ENCODE data around the gene FOXF1. TPM values are rescaled to one million over a fixed set of nuclear protein-coding genes. Genes with fewer than 3 reads are reported as not detected.

The FOXF1 gene
- total and polyA plus RNA-seq, 2 of the 13 experiments (the other 11 are each of a cell fraction or from before 2014, with no cell fraction given): not detected

DNA sequence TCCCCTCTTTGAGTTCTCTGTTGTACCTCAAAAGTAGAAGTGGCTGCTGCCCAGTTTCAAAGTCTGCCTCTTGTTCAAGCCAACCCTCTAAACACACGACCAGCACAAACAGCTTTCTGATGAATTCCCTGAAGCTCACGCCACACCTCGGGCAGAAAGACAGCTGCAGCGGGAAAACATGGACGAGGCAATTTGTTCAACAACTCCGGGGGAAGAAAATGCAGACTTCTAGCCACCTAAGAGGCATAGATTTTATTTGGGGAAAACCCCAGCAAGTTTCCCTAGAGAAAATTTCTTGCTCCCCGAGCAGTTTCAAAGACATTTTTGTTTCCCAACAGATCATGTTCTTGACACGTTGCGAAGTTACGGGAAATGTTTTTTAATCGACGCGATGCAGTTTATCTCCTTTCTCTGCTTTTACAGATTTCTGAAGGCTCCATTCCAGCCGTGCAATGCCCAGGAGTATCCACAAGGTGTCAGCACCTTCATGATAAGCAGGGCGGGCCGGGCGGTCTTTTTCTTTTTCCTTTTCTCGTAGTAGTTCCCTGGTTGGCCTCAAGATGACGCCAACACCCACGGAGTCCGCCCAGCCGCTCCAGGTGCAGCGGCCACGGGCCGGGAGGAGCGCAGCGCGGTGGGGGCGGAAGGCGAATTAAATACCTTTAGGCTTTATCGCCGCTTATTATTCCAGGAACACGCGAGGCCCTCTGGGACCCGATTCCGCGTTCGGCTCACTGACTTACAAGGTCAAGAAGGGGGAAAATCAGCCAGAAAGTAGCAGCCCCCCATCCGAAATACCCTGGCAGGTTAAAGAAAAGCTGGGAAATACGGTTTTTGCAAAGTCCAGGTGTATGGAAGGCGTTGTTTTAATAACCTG, 53.4 kb downstream of the FOXF1 start (continued):
- TF ChIP-seq HDAC2 (CRISPR knock-in tag; IDR thresholded peaks at IDR 0.05) (peak; percentile 26; the same call in 1 of the 2 replicates), ZFP36 (IDR thresholded peaks at IDR 0.05; ENCODE audit: borderline replicate concordance, low read depth, low read length, partially characterized antibody) (peak; percentile 67), CBX2 (IDR thresholded peaks at IDR 0.05; ENCODE audit: low read depth, low read length) (0 out of 2 replicates have a peak, but pooled peaks have one; percentile 56), CBX2 (CRISPR knock-in tag; IDR thresholded peaks at IDR 0.05; ENCODE audit: low read depth) (no peak), NFKBIZ (CRISPR knock-in tag; IDR thresholded peaks at IDR 0.05) (no peak), SP4 (CRISPR knock-in tag; IDR thresholded peaks at IDR 0.05) (peak; percentile 30; the same call in 1 of the 2 replicates), PAX8 (CRISPR knock-in tag; IDR thresholded peaks at IDR 0.05; ENCODE audit: borderline replicate concordance) (no peak), HMG20A (CRISPR knock-in tag; IDR thresholded peaks at IDR 0.05; ENCODE audit: borderline replicate concordance) (no peak)
- TF ChIP-seq, protein P1, sequence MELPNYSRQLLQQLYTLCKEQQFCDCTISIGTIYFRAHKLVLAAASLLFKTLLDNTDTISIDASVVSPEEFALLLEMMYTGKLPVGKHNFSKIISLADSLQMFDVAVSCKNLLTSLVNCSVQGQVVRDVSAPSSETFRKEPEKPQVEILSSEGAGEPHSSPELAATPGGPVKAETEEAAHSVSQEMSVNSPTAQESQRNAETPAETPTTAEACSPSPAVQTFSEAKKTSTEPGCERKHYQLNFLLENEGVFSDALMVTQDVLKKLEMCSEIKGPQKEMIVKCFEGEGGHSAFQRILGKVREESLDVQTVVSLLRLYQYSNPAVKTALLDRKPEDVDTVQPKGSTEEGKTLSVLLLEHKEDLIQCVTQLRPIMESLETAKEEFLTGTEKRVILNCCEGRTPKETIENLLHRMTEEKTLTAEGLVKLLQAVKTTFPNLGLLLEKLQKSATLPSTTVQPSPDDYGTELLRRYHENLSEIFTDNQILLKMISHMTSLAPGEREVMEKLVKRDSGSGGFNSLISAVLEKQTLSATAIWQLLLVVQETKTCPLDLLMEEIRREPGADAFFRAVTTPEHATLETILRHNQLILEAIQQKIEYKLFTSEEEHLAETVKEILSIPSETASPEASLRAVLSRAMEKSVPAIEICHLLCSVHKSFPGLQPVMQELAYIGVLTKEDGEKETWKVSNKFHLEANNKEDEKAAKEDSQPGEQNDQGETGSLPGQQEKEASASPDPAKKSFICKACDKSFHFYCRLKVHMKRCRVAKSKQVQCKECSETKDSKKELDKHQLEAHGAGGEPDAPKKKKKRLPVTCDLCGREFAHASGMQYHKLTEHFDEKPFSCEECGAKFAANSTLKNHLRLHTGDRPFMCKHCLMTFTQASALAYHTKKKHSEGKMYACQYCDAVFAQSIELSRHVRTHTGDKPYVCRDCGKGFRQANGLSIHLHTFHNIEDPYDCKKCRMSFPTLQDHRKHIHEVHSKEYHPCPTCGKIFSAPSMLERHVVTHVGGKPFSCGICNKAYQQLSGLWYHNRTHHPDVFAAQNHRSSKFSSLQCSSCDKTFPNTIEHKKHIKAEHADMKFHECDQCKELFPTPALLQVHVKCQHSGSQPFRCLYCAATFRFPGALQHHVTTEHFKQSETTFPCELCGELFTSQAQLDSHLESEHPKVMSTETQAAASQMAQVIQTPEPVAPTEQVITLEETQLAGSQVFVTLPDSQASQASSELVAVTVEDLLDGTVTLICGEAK (IDR thresholded peaks at IDR 0.05): no peak
- TF ChIP-seq, protein P1 (CRISPR knock-in tag; IDR thresholded peaks at IDR 0.05): no peak
- TF ChIP-seq, protein P2, sequence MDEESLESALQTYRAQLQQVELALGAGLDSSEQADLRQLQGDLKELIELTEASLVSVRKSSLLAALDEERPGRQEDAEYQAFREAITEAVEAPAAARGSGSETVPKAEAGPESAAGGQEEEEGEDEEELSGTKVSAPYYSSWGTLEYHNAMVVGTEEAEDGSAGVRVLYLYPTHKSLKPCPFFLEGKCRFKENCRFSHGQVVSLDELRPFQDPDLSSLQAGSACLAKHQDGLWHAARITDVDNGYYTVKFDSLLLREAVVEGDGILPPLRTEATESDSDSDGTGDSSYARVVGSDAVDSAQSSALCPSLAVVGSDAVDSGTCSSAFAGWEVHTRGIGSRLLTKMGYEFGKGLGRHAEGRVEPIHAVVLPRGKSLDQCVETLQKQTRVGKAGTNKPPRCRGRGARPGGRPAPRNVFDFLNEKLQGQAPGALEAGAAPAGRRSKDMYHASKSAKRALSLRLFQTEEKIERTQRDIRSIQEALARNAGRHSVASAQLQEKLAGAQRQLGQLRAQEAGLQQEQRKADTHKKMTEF (CRISPR knock-in tag; IDR thresholded peaks at IDR 0.05): peak; percentile 48; the same call in 1 of the 2 replicates
- TF ChIP-seq, protein P3, sequence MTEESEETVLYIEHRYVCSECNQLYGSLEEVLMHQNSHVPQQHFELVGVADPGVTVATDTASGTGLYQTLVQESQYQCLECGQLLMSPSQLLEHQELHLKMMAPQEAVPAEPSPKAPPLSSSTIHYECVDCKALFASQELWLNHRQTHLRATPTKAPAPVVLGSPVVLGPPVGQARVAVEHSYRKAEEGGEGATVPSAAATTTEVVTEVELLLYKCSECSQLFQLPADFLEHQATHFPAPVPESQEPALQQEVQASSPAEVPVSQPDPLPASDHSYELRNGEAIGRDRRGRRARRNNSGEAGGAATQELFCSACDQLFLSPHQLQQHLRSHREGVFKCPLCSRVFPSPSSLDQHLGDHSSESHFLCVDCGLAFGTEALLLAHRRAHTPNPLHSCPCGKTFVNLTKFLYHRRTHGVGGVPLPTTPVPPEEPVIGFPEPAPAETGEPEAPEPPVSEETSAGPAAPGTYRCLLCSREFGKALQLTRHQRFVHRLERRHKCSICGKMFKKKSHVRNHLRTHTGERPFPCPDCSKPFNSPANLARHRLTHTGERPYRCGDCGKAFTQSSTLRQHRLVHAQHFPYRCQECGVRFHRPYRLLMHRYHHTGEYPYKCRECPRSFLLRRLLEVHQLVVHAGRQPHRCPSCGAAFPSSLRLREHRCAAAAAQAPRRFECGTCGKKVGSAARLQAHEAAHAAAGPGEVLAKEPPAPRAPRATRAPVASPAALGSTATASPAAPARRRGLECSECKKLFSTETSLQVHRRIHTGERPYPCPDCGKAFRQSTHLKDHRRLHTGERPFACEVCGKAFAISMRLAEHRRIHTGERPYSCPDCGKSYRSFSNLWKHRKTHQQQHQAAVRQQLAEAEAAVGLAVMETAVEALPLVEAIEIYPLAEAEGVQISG (CRISPR knock-in tag; IDR thresholded peaks at IDR 0.05): peak; percentile 25; the same call in 1 of the 2 replicates
- TF ChIP-seq, protein P4, sequence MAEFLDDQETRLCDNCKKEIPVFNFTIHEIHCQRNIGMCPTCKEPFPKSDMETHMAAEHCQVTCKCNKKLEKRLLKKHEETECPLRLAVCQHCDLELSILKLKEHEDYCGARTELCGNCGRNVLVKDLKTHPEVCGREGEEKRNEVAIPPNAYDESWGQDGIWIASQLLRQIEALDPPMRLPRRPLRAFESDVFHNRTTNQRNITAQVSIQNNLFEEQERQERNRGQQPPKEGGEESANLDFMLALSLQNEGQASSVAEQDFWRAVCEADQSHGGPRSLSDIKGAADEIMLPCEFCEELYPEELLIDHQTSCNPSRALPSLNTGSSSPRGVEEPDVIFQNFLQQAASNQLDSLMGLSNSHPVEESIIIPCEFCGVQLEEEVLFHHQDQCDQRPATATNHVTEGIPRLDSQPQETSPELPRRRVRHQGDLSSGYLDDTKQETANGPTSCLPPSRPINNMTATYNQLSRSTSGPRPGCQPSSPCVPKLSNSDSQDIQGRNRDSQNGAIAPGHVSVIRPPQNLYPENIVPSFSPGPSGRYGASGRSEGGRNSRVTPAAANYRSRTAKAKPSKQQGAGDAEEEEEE (CRISPR knock-in tag; IDR thresholded peaks at IDR 0.05; ENCODE audit: borderline replicate concordance): no peak

All from HepG2 (cell line).